Stomach (tissue), 4 donors: ENCODE results near the gene LIPA.

Experiments
- EP300 ChIP-seq: sonication (generic); formaldehyde crosslinking; IDR thresholded peaks from one replicate; pipeline ENCODE4 v1.6.1; 2017; ENCODE audit warnings: antibody characterized with exemption
- POLR2A ChIP-seq, 4 donors: fragments of 450-650 bp; IDR thresholded peaks; one replicate each; pipeline ENCODE4 v1.6.1; 2016; ENCODE audit warnings: antibody characterized with exemption in 4 of 4, control low read depth in 2 of 4, mild to moderate bottlenecking in 1 of 4, moderate library complexity in 1 of 4
- POLR2AphosphoS5 ChIP-seq, 3 donors: sonication (generic); formaldehyde crosslinking; IDR thresholded peaks; one replicate each; pipeline ENCODE4 v1.6.1; 2016; ENCODE audit warnings: antibody characterized with exemption in 3 of 3
- TF ChIP-seq, protein P1 (sequence below), 7 experiments: fragments of 450-650 bp in 4 of 7; fragments of 200-600 bp in 3 of 7; sonication (generic) in 3 of 7; IDR thresholded peaks; one replicate each; pipeline ENCODE4 v1.5.1; 2016 to 2019; ENCODE audit warnings: antibody characterized with exemption in 7 of 7, control low read depth in 2 of 7, mild to moderate bottlenecking in 1 of 7

GRCh38 chr10:89242345-89242684 lies 9.3 kb downstream of the LIPA start:
- TF ChIP-seq, protein P1, sequence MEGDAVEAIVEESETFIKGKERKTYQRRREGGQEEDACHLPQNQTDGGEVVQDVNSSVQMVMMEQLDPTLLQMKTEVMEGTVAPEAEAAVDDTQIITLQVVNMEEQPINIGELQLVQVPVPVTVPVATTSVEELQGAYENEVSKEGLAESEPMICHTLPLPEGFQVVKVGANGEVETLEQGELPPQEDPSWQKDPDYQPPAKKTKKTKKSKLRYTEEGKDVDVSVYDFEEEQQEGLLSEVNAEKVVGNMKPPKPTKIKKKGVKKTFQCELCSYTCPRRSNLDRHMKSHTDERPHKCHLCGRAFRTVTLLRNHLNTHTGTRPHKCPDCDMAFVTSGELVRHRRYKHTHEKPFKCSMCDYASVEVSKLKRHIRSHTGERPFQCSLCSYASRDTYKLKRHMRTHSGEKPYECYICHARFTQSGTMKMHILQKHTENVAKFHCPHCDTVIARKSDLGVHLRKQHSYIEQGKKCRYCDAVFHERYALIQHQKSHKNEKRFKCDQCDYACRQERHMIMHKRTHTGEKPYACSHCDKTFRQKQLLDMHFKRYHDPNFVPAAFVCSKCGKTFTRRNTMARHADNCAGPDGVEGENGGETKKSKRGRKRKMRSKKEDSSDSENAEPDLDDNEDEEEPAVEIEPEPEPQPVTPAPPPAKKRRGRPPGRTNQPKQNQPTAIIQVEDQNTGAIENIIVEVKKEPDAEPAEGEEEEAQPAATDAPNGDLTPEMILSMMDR (IDR thresholded peaks at IDR 0.05), result no peak
- no peak for TF ChIP-seq EP300
- no peak for TF ChIP-seq POLR2AphosphoS5 (IDR thresholded peaks at IDR 0.05)
- TF ChIP-seq POLR2A (IDR thresholded peaks at IDR 0.05), result no peak
